SK-N-SH (cell line): Measurements from ENCODE around the gene SAT2. TPM values are rescaled to one million over a fixed set of nuclear protein-coding genes. Genes with fewer than 3 reads are reported as not detected.
A peak's percentile ranks its signal among the peaks of the same experiment; 100 is the strongest.

Experiments used
- CTCF ChIA-PET: fragments of 300-600, 350-600 bp; formaldehyde crosslinking; extraction: SDS; loops from one replicate; lab custom pipeline; 2021; lab: Yijun Ruan, JAX
- POLR2A ChIA-PET: fragments of 350-600 bp; sonication (Branson Sonifier 250); formaldehyde crosslinking; extraction: SDS; loops from one replicate; lab custom pipeline; 2020; ENCODE audit warnings: antibody characterized with exemption, inconsistent platforms; lab: Yijun Ruan, JAX
- DNase-seq: peaks from one replicate; pipeline ENCODE4 v3.0.0; 2012
- H2AFZ ChIP-seq: fragments of 200-600 bp; sonication (generic); 2 replicates; pipeline ENCODE4 v1.8.1; 2016; ENCODE audit warnings: antibody characterized with exemption, mild to moderate bottlenecking, low read depth
- H3F3A ChIP-seq: fragments of 200-600 bp; sonication (generic); replicated peaks from 2 replicates; pipeline ENCODE3; 2016; ENCODE audit warnings: antibody characterized with exemption, mild to moderate bottlenecking; ENCODE audit not compliant: insufficient read depth
- H3K27ac ChIP-seq, 2 experiments: fragments of 200-500 bp in 1 of 2; fragments of 200-600 bp in 1 of 2; sonication (Bioruptor generic) in 1 of 2; sonication (generic), shearing (Covaris generic) in 1 of 2; 2 replicates each; pipeline versions ENCODE4 v1.5.1 to v1.6.1; 2014 to 2016; ENCODE audit warnings: low read depth in 2 of 2, inconsistent platforms in 1 of 2, low read length in 1 of 2, mild to moderate bottlenecking in 1 of 2, mixed read lengths in 1 of 2
- H3K27me3 ChIP-seq: fragments of 200-600 bp; sonication (generic), shearing (Covaris generic); 2 replicates; pipeline ENCODE4 v1.6.1; 2016; ENCODE audit warnings: mixed run types; ENCODE audit not compliant: insufficient read depth
- H3K36me3 ChIP-seq, 2 experiments: fragments of 200-500 bp in 1 of 2; fragments of 200-600 bp in 1 of 2; sonication (Bioruptor generic) in 1 of 2; sonication (generic) in 1 of 2; replicated peaks in 1 of 2; 2 replicates each; pipeline versions ENCODE3 to v1.5.1; 2014 to 2016; ENCODE audit warnings: low read length in 1 of 2, mild to moderate bottlenecking in 1 of 2; ENCODE audit not compliant: insufficient read depth in 2 of 2, control insufficient read depth in 1 of 2
- H3K4me1 ChIP-seq, 2 experiments: fragments of 200-500 bp in 1 of 2; fragments of 200-600 bp in 1 of 2; sonication (Bioruptor generic) in 1 of 2; sonication (generic), shearing (Covaris generic) in 1 of 2; 2 replicates each; pipeline versions ENCODE4 v1.5.1 to v1.6.1; 2014 to 2016; ENCODE audit warnings: low read depth in 1 of 2, low read length in 1 of 2, mixed run types in 1 of 2; ENCODE audit not compliant: insufficient read depth in 2 of 2, control insufficient read depth in 1 of 2
- H3K4me2 ChIP-seq: fragments of 200-600 bp; sonication (generic), shearing (Covaris generic); 2 replicates; pipeline ENCODE4 v1.6.1; 2017; ENCODE audit warnings: mixed run types
- H3K4me3 ChIP-seq, 2 experiments: fragments of 200-500 bp in 1 of 2; fragments of 200-600 bp in 1 of 2; sonication (Bioruptor generic) in 1 of 2; sonication (generic), shearing (Covaris generic) in 1 of 2; 2 replicates each; pipeline versions ENCODE4 v1.5.1 to v1.8.1; 2014 to 2016; ENCODE audit warnings: low read depth in 2 of 2, inconsistent platforms in 1 of 2, low read length in 1 of 2, mild to moderate bottlenecking in 1 of 2, mixed read lengths in 1 of 2, moderate library complexity in 1 of 2
- H3K79me2 ChIP-seq: fragments of 200-600 bp; sonication (generic); 2 replicates; pipeline ENCODE4 v1.8.1; 2017; ENCODE audit warnings: mild to moderate bottlenecking; ENCODE audit not compliant: insufficient read depth
- H3K9ac ChIP-seq: fragments of 200-600 bp; sonication (generic); 2 replicates; pipeline ENCODE4 v1.6.1; 2017; ENCODE audit warnings: mixed run types
- H3K9me2 ChIP-seq: fragments of 200-600 bp; sonication (generic); 2 replicates; pipeline ENCODE4 v1.6.1; 2017; ENCODE audit warnings: mixed run types
- H3K9me3 ChIP-seq: fragments of 200-600 bp; sonication (generic); 2 replicates; pipeline ENCODE4 v1.6.1; 2017; ENCODE audit warnings: mixed run types, mild to moderate bottlenecking, moderate library complexity
- H4K20me1 ChIP-seq: fragments of 200-600 bp; sonication (generic); 2 replicates; pipeline ENCODE4 v1.6.1; 2017; ENCODE audit warnings: mild to moderate bottlenecking, mixed run types; ENCODE audit not compliant: insufficient read depth
- CHD2 ChIP-seq: fragments of 150-350 bp; IDR thresholded peaks from 2 replicates; pipeline ENCODE4 v1.6.1; 2018; ENCODE audit warnings: low read length; ENCODE audit not compliant: partially characterized antibody
- FOSL2 ChIP-seq: IDR thresholded peaks from 2 replicates; pipeline ENCODE4 v1.4.0; 2012; ENCODE audit warnings: low read depth, mild to moderate bottlenecking, moderate library complexity, borderline replicate concordance
- FOXJ3 ChIP-seq: sonication (generic); formaldehyde crosslinking; IDR thresholded peaks from 2 replicates; pipeline ENCODE4 v1.5.1; 2020; ENCODE audit warnings: mild to moderate bottlenecking, missing genetic modification reagents
- GABPA ChIP-seq: IDR thresholded peaks from 2 replicates; pipeline ENCODE4 v1.4.0; 2012; ENCODE audit warnings: low read depth, mild to moderate bottlenecking
- GATA2 ChIP-seq: sonication (generic); formaldehyde crosslinking; IDR thresholded peaks from 2 replicates; pipeline ENCODE4 v1.5.0; 2020; ENCODE audit warnings: mild to moderate bottlenecking, missing genetic modification reagents
- MXI1 ChIP-seq: IDR thresholded peaks from 2 replicates; pipeline ENCODE4 v1.6.1; 2012; ENCODE audit warnings: mild to moderate bottlenecking, low read depth, low read length, improper control_type of control experiment
- PBX3 ChIP-seq: IDR thresholded peaks from 2 replicates; pipeline ENCODE4; 2012
- POLR2AphosphoS5 ChIP-seq: IDR thresholded peaks from 2 replicates; pipeline ENCODE4 v1.6.1; 2012; ENCODE audit warnings: low read depth, low read length
- RAD21 ChIP-seq: IDR thresholded peaks from 2 replicates; pipeline ENCODE4 v1.6.1; 2012; ENCODE audit warnings: mild to moderate bottlenecking, low read length
- RFX5 ChIP-seq: IDR thresholded peaks from 2 replicates; pipeline ENCODE4 v1.6.1; 2012; ENCODE audit warnings: mild to moderate bottlenecking, improper control_type of control experiment, low read length
- SIN3A ChIP-seq: IDR thresholded peaks from 2 replicates; pipeline ENCODE4 v1.6.1; 2012; ENCODE audit warnings: low read depth, mild to moderate bottlenecking, low read length, moderate library complexity, borderline replicate concordance
- SMC3 ChIP-seq: IDR thresholded peaks from 2 replicates; pipeline ENCODE4 v1.6.1; 2012; ENCODE audit warnings: low read depth, low read length, improper control_type of control experiment
- TAF1 ChIP-seq: IDR thresholded peaks from 2 replicates; pipeline ENCODE4 v1.6.1; 2012; ENCODE audit warnings: low read depth, mild to moderate bottlenecking, low read length, moderate library complexity, borderline replicate concordance
- TCF12 ChIP-seq: IDR thresholded peaks from 2 replicates; pipeline ENCODE4 v1.4.0; 2012
- TEAD4 ChIP-seq: IDR thresholded peaks from 2 replicates; pipeline ENCODE4 v1.4.0; 2012; ENCODE audit warnings: mild to moderate bottlenecking, borderline replicate concordance; ENCODE audit not compliant: insufficient read depth
- WGBS: methylation state at CpG from one replicate; pipeline ENCODE4 v1.1.6; 2017; ENCODE audit warnings: low lambda C conversion rate; 5-methylcytosine and 5-hydroxymethylcytosine counted together
- polyA plus RNA-seq, 3 experiments: library from polyadenylated mRNA; depleted of rRNA; stranded (reverse); fragments of >200 nt; gene quantifications; 2 replicates each; pipeline ENCODE4 v1.2.3, GENCODE V29; 2012
- TF ChIP-seq, protein P1 (sequence below): fragments of 200-600 bp; sonication (generic); IDR thresholded peaks from 2 replicates; pipeline ENCODE4 v1.6.1; 2017; ENCODE audit warnings: antibody characterized with exemption, mild to moderate bottlenecking, moderate library complexity
- TF ChIP-seq, protein P2 (sequence below): IDR thresholded peaks from 2 replicates; pipeline ENCODE4 v1.4.0; 2012; ENCODE audit warnings: low read depth

SAT2 gene
- 42.8 and 43.1 TPM in 2 replicates for polyA plus RNA-seq (2012; rRNA removed)
- 38.2 and 40.5 TPM in 2 replicates for polyA plus RNA-seq (2012; cell fraction: cytosol; rRNA removed)
- polyA plus RNA-seq (2012; cell fraction: nucleus; rRNA removed), result 104 and 174 TPM in 2 replicates

- Histone ChIP-seq H3K27ac (peak within 1 kb of the TSS; percentile 85 to 88), H3K4me1 (peaks cover 0 to 20% of the 10 kb centered on the region in 2 experiments; a peak in 1 of 4 replicates), H3K36me3 (no peaks in the 10 kb centered on the region), H3K79me2 (peaks cover 10% of the 10 kb centered on the region; the same call in 1 of the 2 replicates), H3F3A (no peaks in the 10 kb centered on the region), H3K9me3 (no peaks in the 10 kb centered on the region), H3K27me3 (no peaks in the 10 kb centered on the region), H4K20me1 (no peaks in the 10 kb centered on the region), H3K9ac (peak within 1 kb of the TSS; percentile 96), H3K9me2 (no peaks in the 10 kb centered on the region), H3K4me3 (peak within 1 kb of the TSS; percentile 62 to 77), H3K4me2 (peak within 1 kb of the TSS; percentile 92), H2AFZ (peak within 1 kb of the TSS; percentile 96)
- CTCF ChIA-PET, result interaction anchor here (0.8 to 11.8 kb wide), 6 partner anchors 9 to 89 kb away, joined by 3 to 166 read pairs (median 5); partner anchors contain the start of genes FXR2, TP53 and WRAP53
- peak; percentile 97 for DNase-seq
- TF ChIP-seq TCF12 (peak; percentile 50; the same call in 1 of the 2 replicates), POLR2AphosphoS5 (peak; percentile 82), CHD2 (peak; percentile 50), TAF1 (peak; percentile 78; the same call in 1 of the 2 replicates), RFX5 (0 out of 2 replicates have a peak, but pooled peaks have one; percentile 35), RAD21 (no peak), SIN3A (peak; percentile 41; the same call in 1 of the 2 replicates), MXI1 (peak; percentile 70; the same call in 1 of the 2 replicates), GATA2 (CRISPR knock-in tag) (no peak), TEAD4 (0 out of 2 replicates have a peak, but pooled peaks have one; percentile 7)
- TF ChIP-seq, protein P1, sequence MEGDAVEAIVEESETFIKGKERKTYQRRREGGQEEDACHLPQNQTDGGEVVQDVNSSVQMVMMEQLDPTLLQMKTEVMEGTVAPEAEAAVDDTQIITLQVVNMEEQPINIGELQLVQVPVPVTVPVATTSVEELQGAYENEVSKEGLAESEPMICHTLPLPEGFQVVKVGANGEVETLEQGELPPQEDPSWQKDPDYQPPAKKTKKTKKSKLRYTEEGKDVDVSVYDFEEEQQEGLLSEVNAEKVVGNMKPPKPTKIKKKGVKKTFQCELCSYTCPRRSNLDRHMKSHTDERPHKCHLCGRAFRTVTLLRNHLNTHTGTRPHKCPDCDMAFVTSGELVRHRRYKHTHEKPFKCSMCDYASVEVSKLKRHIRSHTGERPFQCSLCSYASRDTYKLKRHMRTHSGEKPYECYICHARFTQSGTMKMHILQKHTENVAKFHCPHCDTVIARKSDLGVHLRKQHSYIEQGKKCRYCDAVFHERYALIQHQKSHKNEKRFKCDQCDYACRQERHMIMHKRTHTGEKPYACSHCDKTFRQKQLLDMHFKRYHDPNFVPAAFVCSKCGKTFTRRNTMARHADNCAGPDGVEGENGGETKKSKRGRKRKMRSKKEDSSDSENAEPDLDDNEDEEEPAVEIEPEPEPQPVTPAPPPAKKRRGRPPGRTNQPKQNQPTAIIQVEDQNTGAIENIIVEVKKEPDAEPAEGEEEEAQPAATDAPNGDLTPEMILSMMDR, result no peak
- POLR2A ChIA-PET, result interaction anchor here (0.6 to 2.8 kb wide), 8 partner anchors 13 to 345 kb away, joined by 3 to 37 read pairs (median 6); partner anchors contain the start of genes ATP1B2, FXR2, MPDU1 and TP53
- 2% methylated on average over 33 of the region's 54 CpGs for WGBS
Measured at GRCh38 chr17:7627250-7628121, at the start of gene SAT2. SAT2 (minus strand) TSS chr17:7627821; CDS start chr17:7627635, 186 bp downstream.

DNA sequence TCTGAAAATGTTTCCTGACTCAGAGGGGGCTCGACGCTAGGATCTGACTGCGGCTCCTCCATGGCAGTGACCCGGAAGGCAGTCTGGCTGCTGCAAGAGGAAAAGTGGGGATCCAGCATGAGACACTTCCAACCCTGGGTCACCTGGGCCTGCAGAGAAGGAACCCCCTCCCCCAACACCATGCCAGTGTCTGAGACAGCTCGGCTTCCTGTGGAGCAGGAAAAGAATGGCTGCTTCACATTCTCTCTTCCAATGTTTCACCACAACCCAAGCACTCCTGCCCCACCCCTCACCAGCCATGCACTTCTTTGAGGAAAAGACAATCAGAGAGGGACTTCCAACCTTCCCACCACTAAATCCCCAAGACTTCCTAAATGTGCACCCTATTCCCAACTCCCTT lies 48.9 kb upstream of the SAT2 start:
- Histone ChIP-seq H3K4me3 (no peak overlapping the region), H3F3A (no peaks in the 10 kb centered on the region), H3K27ac (no peak overlapping the region), H3K4me2 (no peak overlapping the region), H3K9me2 (no peaks in the 10 kb centered on the region), H3K9me3 (no peaks in the 10 kb centered on the region), H3K27me3 (no peaks in the 10 kb centered on the region), H3K79me2 (peaks cover 45% of the 10 kb centered on the region), H3K4me1 (no peaks in the 10 kb centered on the region), H2AFZ (no peak overlapping the region), H3K9ac (no peak overlapping the region), H4K20me1 (no peaks in the 10 kb centered on the region; the same call in 1 of the 2 replicates), H3K36me3 (peaks cover 30 to 40% of the 10 kb centered on the region in 2 experiments)
- ChIA-PET CTCF (interaction anchor here (1.3 to 1.4 kb wide), 3 partner anchors 25 to 87 kb away, joined by 3 read pairs; partner anchors contain the start of gene ATP1B2), POLR2A (no interaction called here)
- no CpG with 5 or more reads among the region's 5 CpGs for WGBS
- TF ChIP-seq, protein P2, sequence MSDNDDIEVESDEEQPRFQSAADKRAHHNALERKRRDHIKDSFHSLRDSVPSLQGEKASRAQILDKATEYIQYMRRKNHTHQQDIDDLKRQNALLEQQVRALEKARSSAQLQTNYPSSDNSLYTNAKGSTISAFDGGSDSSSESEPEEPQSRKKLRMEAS, result no peak
- TF ChIP-seq GABPA (no peak), PBX3 (no peak), FOXJ3 (CRISPR knock-in tag) (no peak), GATA2 (CRISPR knock-in tag) (no peak), MXI1 (no peak), SMC3 (no peak), TEAD4 (no peak), RAD21 (no peak), FOSL2 (no peak)
- no peak for DNase-seq
